KOPT-K1 (cell line): ENCODE data around the gene GNAI2.
A peak's percentile ranks its signal among the peaks of the same experiment; 100 is the strongest.
"Not testable (repeated sequence)": the region's sequence is repeated elsewhere in the genome, so short reads cannot be mapped to it uniquely, and the experiment has no call there.

Experiments
- H3K27ac ChIP-seq: fragments of 200-600 bp; sonication (generic); 2 replicates; pipeline ENCODE4 v1.5.1; 2016; ENCODE audit warnings: antibody characterized with exemption, mild to moderate bottlenecking, low read depth, low read length; ENCODE audit not compliant: poor library complexity, severe bottlenecking
- H3K36me3 ChIP-seq: fragments of 200-600 bp; sonication (generic); 2 replicates; pipeline ENCODE4 v1.5.1; 2017; ENCODE audit warnings: antibody characterized with exemption, mild to moderate bottlenecking, low read length, moderate library complexity; ENCODE audit not compliant: insufficient read depth
- H3K9me3 ChIP-seq: fragments of 200-600 bp; sonication (generic); 2 replicates; pipeline ENCODE4 v1.5.1; 2017; ENCODE audit warnings: antibody characterized with exemption, low read length, mild to moderate bottlenecking; ENCODE audit not compliant: insufficient read depth, poor library complexity, severe bottlenecking

The GNAI2 gene

GRCh38 chr3:50276762-50277101 lies 40.7 kb downstream of the GNAI2 start:
- no peak overlapping the region for H3K27ac ChIP-seq
- no peaks in the 10 kb centered on the region for H3K36me3 ChIP-seq
- H3K9me3 ChIP-seq = no peaks in the 10 kb centered on the region

GRCh38 chr3:50278123-50278879 lies 42.3 kb downstream of the GNAI2 start:
- H3K9me3 ChIP-seq = no peaks in the 10 kb centered on the region
- H3K36me3 ChIP-seq = no peaks in the 10 kb centered on the region
- H3K27ac ChIP-seq = no peak overlapping the region

GRCh38 chr3:50278880-50279224 lies 42.8 kb downstream of the GNAI2 start, which contains the start of gene LSMEM2:
LSMEM2 (plus strand) TSS chr3:50279087; CDS start chr3:50279114, 27 bp downstream.
- Histone ChIP-seq H3K9me3 (no peaks in the 10 kb centered on the region), H3K36me3 (no peaks in the 10 kb centered on the region), H3K27ac (no peak within 1 kb of the TSS)

GRCh38 chr3:50279255-50280016 lies 43.4 kb downstream of the GNAI2 start:
- Histone ChIP-seq H3K36me3 (no peaks in the 10 kb centered on the region), H3K9me3 (no peaks in the 10 kb centered on the region), H3K27ac (no peak overlapping the region)

GRCh38 chr3:50284121-50284520 lies 48.1 kb downstream of the GNAI2 start:
- H3K36me3 ChIP-seq = peaks cover 36% of the 10 kb centered on the region
- H3K27ac ChIP-seq, H3K9me3 ChIP-seq: not testable (repeated sequence)

DNA sequence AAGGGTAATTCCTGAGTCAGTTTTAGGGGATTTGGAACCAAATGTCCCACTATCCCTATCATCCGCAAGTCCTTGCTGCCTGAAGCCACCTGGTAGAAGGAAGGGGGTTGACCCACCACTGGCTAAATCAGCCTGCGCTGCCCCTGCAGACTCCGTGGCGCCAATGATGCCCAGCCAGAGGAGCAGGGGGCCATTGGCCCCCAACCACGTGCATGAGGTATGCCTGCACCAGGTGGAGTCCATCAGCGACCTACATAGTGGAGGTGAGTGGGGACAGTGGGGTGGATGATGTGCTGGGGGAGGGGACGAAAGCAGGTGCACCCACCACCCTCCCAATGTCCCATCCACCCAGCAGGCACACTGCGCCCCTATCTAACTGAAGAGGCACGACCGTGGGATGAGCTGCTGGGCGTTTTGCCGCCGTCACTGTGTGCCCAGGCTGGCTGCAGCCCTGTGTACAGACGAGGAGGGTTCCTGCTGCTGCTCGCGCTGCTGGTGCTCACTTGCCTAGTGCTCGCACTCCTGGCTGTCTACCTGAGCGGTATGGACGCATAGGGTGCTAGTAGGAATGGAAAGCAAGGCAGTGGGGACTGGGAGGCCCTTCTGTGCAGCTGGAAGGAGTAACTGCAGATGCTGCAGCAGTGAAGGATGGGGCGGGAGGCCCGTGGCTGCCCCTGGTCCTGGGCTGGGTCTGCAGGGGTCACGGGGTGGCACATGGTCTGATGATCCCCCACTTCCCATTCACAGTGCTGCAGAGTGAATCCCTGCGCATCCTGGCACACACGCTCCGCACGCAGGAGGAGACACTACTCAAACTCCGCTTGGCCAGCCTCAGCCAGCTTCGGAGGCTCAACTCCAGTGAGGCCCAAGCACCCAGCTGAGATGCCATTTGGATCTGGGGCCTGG lies 50.6 kb downstream of the GNAI2 start:
- no peaks in the 10 kb centered on the region for H3K9me3 ChIP-seq
- H3K27ac ChIP-seq = no peak overlapping the region
- peaks cover 51% of the 10 kb centered on the region for H3K36me3 ChIP-seq

DNA sequence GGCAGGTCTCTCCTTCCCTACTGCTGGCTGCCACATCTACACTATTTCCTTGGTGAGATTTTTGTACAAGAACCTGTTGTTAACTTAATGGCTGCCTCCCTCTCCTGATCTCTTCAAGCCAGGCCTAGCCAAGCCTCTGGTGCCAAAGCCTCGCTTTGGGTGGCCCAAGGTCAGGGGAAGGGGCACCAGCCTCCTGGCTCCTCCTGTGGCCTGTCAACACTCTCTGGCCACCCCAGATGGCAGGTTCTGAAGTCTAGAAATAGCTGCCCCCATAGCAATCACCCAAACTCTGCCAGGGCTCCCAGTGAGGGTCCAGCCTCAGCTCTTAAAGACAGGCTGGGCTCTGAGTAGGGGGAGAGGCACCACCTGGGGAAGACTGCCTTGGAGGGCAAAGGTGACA lies 51.3 kb downstream of the GNAI2 start:
- Histone ChIP-seq H3K27ac (no peak overlapping the region), H3K36me3 (peaks cover 51% of the 10 kb centered on the region), H3K9me3 (no peaks in the 10 kb centered on the region)

DNA sequence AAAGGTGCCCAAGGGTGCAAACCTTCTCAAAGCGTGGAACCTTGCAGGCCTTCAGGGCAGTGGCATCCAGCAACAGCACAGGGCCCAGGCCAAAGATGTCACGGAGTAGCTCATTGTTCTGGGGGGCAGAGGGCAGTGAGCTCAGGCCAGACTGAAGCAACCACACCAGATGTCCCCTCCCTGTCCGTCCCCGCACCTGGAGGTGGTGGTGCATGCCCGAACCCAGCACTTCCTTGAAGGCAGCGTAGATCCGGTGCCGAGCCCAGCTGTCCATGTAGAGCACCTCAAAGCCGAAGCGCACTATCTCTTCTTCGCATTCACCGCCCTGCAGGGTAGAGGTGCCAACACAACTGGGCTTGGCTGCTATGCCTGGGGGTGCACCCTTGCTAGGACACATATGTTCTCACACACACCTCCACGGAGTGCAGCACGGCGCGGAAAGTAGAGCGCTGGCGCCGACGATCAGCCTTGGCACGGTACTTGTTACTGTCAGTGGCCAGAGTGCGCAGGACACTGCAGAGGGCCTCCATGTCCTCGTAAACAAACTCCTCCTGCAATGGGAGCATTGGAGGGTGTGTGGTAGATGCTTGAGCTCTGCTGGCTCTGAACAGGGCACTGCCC lies 52.5 kb downstream of the GNAI2 start:
- no peak overlapping the region for H3K27ac ChIP-seq
- H3K9me3 ChIP-seq = no peaks in the 10 kb centered on the region
- H3K36me3 ChIP-seq = peaks cover 51% of the 10 kb centered on the region

GRCh38 chr3:50289130-50289529 lies 53.1 kb downstream of the GNAI2 start:
- Histone ChIP-seq H3K36me3 (peaks cover 51% of the 10 kb centered on the region), H3K27ac (no peak overlapping the region), H3K9me3 (no peaks in the 10 kb centered on the region)

DNA sequence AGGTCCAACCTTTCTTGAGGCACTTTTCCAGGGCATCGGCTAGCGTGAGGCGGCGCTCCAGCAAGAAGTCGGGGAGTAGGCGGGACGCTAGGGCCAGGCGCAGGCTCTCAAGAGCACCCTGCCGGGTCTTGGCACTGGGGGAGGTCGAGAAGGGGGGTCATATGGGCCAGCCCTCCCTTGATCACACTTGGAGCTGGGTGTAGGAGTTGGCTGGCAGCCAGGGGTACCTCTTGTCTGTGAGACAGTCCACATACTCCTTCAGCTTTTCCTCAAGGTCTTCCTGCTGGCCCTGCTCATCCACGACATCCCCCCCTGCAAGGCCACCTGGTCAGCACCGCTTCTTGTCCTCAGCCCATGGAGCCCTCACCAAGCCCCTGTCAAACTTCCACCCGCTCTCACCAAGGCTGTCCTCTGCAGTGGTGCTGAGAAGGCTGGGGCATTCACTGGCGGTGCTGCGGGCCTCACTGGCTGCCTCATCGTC lies 54.2 kb downstream of the GNAI2 start:
- Histone ChIP-seq H3K27ac (no peak overlapping the region), H3K9me3 (no peaks in the 10 kb centered on the region), H3K36me3 (peaks cover 51% of the 10 kb centered on the region)

GRCh38 chr3:50292159-50293078 lies 56.4 kb downstream of the GNAI2 start, which contains the start of gene IFRD2:
IFRD2 (minus strand) TSS chr3:50292429; CDS start chr3:50292274, 155 bp downstream.
- Histone ChIP-seq H3K36me3 (peaks cover 32% of the 10 kb centered on the region), H3K27ac (peak within 1 kb of the TSS; percentile 79), H3K9me3 (no peaks in the 10 kb centered on the region)

DNA sequence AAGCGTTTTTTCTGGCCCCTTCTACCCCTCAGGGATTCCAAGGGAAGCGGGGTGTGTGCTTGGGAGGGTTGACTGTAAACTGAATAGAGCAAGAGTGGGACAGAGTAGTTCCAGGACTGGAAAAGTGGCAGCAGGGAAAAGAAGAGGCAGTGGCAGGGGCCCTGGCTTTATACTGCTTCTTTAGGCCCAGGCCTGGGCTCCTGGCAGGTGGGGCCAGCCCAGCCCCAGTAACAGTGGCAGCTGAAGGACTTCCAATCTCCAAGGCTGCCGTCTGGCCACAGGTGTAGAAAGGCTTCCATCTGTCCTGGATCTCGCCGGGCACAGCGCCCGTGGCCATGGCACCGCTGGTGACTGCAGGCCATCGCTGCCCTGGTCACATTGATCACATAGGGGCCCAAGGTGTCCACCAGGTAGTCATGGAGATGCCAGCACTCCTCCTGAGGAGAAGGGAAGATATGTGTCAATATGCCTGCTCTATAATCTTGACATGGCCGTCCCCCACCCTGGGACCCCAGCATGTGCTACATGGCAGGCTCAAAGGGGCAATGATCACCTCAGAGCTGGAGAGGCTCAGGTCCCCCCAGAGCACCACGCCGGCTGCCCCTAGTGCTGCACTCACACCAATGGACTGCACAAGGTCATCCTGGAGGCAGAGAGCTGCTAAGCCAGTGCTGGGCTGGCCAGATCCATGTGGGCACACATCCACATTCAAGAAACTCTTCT lies 57.2 kb downstream of the GNAI2 start:
- peaks cover 24% of the 10 kb centered on the region for H3K36me3 ChIP-seq
- no peaks in the 10 kb centered on the region for H3K9me3 ChIP-seq
- peak overlapping the region; percentile 79 for H3K27ac ChIP-seq

GRCh38 chr3:50294089-50294488 lies 58.1 kb downstream of the GNAI2 start:
- H3K9me3 ChIP-seq = no peaks in the 10 kb centered on the region
- peaks cover 16% of the 10 kb centered on the region for H3K36me3 ChIP-seq
- H3K27ac ChIP-seq = no peak overlapping the region
